Fibroblast of skin of scalp (primary cell): ENCODE data around the gene INPP4A.

Experiments used
- DNase-seq: peaks from one replicate; pipeline ENCODE4 v3.0.0-alpha.2; 2013

Gene INPP4A

GRCh38 chr2:98496750-98497493 lies 52.3 kb downstream of the INPP4A start:
- DNase-seq, result no peak

DNA sequence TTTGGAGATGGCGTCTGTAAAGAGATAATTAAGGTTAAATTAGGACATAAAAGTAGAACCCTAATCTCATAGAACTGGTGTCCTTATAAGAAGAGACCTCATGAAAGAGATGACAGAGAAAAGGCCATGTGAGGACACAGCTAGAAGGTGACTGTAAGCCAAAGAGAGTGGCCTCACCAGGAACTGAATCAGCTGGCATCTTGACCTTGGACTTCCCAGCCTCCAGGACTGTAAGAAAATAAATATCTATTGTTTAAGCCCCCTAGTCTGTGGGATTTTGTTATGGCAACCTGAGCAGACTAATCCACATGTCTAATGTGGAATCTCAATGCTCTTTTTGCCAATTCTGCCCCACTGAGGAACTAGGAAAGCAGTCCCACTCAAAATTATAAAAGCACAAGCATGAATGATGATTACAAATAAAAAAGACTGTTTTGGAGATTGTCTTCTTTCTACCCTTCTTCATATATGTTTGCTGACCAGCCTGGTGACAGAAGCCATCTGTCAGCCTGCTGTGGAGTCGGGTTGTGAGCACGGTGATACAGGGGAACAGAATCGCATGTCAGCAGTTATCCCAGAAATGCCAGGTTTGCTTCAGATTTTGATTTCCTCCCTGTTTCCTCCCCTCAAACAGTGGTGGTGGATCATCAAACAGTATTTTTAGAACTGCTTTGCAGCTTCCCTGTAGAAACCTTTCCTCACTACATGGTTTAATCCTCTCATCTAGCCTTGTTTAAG lies 54.2 kb downstream of the INPP4A start:
- no peak for DNase-seq

DNA sequence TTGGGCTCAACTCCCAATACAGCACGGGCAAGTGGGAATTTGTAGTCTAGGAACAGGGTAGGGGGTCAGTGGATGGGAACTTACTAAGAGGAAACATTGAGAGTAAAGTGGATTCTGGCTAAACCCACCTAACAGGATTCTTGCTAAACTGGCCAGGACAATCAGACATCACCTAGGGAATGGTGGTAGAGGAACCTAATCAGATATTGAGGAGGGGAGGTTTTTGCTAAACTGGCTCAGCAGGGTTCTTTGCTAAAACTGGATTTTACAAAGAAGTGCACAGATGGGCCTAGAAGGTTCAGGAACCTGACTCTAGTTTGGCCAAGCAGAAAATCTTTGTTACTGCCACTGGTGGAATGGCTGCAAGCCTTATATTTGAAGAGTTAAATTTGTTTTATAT lies 55.9 kb downstream of the INPP4A start:
- DNase-seq, result no peak

- DNase-seq, result no peak
These were observed 56.6 kb downstream of the INPP4A start for GRCh38 chr2:98501223-98501622.

- DNase-seq, result no peak
These were observed 57.2 kb downstream of the INPP4A start for GRCh38 chr2:98501876-98502275.

DNA sequence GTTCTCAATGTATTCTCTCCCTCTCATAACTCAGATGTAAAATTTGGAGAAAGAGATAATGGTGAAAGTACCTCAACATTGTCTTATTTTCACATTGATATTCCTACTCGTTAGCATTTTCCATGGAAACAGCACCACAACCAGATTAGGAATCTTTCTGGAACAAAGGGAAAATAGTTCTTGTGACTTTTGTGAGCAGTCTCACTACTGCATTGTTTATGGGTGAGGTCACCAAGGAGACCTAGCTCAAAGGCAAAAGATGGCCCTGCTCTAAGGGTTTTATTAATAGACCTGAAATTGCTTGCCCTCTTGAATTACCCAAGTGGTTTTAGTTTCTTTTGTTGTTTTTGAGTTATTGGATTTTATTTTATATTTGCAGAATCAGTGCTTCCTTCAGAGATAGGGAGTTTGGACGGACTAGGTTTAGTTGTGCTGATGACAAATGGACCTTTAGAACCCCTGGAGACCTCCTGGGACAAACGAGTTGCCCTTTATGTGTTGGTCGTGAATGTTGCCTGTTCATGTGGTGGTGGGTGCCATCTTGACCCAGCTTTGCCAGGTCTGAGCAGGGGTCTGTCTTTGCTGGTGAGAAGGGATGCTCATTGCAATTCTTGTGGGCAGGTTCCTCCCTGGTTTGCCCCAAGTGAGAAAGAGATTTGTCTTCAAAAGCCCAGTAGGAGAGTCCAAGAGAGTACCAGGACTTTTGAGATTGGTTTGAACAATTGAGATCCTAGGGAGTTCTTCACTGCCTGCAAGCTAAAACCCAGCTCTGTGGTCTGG lies 58.1 kb downstream of the INPP4A start:
- peak; percentile 40 for DNase-seq

DNA sequence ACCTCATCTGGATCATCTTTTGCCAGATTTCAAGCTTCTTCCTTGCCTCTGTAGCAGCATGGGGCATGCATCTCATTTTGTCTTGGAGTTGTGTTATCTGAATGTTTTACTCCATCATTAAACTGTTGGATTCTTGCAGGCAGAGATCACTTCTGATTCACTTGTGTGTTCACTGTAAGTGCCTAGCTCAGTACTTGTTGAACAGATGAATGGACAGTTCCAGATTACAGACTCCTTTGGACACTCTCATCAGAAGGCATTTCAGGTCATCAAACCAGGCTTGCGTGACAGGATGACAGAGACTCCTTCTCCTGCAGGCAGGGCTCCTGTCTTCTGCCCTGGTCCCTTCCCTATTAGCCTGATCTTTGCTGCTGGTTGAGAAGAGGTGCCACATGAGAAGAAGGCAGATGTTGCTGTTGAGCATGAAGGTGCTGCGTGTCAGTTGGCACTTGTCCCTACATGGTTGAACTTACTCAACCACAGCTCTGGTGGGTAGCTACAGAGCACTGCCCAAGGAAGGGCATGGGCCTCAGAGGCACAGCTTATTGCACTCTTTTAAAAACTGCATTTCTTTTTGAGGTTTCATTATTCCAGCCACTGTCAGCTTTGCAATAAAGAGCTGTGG lies 58.9 kb downstream of the INPP4A start:
- DNase-seq, result no peak

DNA sequence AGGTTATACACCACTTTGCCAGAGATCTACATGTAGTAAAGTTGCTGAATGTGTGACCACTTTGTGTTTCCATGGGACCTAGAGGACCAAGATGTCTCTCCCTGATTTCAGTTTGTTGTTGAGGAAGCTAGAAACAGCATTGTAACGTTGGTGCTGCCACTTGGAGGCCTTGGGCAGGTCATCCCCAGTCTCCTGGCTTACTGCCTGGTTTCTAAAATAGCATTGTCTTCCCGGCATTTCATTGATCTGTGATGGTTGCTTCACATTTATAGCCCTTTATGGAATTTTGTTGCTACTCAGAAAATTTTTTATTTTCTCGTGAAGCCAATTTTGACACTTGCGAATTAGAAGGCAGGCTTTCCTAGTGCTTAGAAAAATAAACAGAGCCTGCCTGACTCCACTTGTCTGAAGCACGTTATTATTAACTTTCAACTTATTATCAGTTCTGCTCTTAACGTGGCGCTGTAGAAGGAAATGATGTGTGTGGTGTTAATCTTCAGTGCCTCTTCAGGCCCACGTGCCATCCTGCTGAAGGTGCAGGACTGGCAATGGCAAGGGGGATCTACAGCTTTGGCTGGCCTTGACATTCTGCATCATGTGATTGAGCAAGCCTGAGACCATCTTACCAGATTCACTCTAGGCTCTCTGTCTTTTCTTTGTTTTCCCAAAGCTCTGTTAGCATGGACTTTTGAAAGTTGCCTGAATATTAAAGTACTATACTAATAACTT lies 59.9 kb downstream of the INPP4A start:
- DNase-seq, result no peak

DNA sequence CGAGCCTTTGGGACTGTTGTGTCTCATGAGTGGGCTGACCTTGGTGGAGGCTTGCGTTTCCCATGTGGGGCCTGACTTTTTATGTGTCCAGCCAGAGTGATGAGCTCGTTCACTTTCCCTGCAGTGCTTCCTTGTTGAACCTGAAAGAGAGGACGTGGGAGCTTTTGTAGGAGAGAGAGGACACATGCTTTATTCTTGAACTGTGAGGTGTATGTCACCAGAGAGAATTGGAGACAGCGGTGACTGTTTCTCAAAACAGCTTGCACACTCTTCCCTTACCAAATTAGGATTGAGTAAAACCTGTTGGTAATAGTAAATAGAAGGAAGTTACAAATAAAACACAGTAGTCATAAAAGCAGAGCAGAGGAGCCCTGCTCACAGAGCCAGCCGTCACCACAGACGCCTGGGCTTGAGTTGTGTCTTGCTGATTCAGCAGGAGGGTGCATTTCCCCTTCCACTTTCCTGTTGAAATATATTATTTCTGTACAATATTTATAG lies 60.7 kb downstream of the INPP4A start:
- no peak for DNase-seq

- no peak for DNase-seq
These were observed 61.5 kb downstream of the INPP4A start for GRCh38 chr2:98505971-98506664.

GRCh38 chr2:98506881-98507280 lies 62.2 kb downstream of the INPP4A start:
- DNase-seq, result no peak

DNA sequence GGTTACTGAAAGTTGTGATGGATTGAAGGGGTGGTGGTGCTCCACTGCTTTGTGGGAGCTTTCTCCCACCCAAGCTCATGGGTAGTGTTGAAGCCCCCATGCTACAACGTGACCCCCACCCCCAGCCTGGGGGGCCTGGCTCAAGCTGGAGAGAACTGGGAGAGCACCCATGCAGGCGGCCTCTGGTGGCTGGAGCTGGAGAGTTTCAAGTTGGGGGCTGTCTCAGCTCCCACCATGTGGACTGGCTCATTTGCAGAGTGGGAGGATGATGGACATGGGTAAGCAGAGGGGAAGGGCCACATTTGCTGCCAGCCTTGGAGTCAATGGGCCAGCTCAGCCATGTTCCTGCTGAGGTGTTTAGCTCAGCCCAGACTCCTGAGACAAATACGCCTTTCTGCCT lies 62.8 kb downstream of the INPP4A start:
- DNase-seq, result no peak

GRCh38 chr2:98507891-98508708 lies 63.4 kb downstream of the INPP4A start:
- DNase-seq, result no peak

- no peak for DNase-seq
These were observed 64.0 kb downstream of the INPP4A start for GRCh38 chr2:98508709-98509066.

- no peak for DNase-seq
These were observed 65.1 kb downstream of the INPP4A start for GRCh38 chr2:98509542-98510321.

DNA sequence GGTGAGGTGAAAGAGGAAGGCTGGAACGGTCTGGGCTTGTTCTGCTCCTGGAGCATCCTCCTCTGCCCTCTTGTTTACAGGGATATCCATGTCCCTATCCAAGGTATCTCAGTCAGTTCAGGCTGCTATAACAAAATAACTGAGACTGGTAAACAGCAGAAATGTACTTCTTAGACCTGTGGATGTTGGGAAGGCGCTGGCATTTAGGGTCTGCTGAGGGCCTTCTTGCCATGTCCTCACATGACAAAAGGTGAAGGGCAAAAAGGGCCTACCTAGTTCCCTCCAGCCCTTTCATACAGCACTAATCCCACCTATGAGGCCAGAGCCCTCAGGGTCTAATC lies 65.6 kb downstream of the INPP4A start:
- DNase-seq, result no peak

- no peak for DNase-seq
These were observed 67.3 kb downstream of the INPP4A start for GRCh38 chr2:98511981-98512380.

- DNase-seq, result no peak
These were observed 68.0 kb downstream of the INPP4A start for GRCh38 chr2:98512699-98513098.

DNA sequence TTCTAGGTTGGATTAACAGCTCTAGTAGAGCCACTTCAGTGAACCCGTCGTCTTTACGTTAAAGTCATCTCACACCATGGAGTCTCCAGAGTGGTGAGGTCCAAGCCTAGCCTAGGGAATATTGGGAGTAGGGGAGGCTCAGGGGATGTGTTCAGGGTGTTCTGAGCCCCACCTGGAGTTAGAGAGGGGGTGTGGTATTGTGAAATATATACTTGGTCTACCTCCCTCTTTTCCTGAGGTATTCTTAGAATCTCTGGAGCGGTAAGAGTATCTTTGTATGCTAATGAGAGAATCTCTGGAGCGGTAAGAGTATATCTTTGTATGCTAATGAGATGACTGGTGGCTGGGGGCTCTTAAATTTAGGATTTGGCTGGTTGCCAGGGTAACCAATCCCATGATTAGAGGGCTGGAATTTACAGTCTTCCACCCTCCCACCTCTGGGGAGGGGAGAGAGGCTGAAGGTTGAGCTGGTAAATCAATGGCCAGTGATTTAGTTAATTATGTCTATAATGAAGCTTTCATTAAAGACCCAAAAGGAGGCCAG lies 69.5 kb downstream of the INPP4A start:
- no peak for DNase-seq

DNA sequence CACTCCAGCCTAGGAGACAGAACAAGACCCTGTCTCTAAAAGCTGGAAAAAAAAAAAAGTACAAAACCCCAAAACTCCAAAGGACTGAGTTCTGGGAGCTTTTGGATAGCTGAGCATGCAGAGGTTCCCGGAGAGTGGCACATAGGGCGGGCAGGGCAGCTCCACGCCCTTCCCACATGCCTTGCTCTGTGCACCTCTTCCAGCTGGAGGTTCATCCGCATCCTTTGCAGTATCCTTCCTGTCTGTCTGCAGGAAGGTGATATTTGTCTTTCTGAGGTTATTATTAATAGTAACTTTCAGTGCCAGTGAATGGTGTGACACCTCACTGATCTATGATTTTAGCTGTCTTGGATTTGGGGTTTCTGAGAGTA lies 70.2 kb downstream of the INPP4A start:
- no peak for DNase-seq
